Right ventricle myocardium inferior (tissue), 1 donor: ENCODE results near the gene ELMO2. TPM values are rescaled to one million over a fixed set of nuclear protein-coding genes. Genes with fewer than 3 reads are reported as not detected.

Experiments used
- ATAC-seq: fragments of 200-7000 bp; cut with Tn5 transposase; one replicate; pipeline ENCODE4 v1.9.1; 2020; ENCODE audit warnings: mild to moderate bottlenecking, moderate library complexity
- DNase-seq: peaks from one replicate; pipeline ENCODE4 v3.0.0; 2021; ENCODE audit errors: missing footprints
- intact Hi-C: fragments of 100-400 bp; cut with DNase I; formaldehyde crosslinking; loops from one replicate; pipeline ENCODE4 v1.11.0; 2022
- long read RNA-seq: library from polyadenylated mRNA; unstranded; transcript quantifications from one replicate; pipeline ENCODE4 v2.0.0, GENCODE V29; 2021
- total RNA-seq: library from RNA; stranded (reverse); fragmentation: NEBNext Ultra II Directional; extraction: Animal tissue kit (Norgen Biotek cat#: 25700); gene quantifications from one replicate; pipeline ENCODE4 v1.2.1, GENCODE V29; 2021
- donor health status: DM: no; HTN: yes; CAD: no; lungs with severe emphysema.

ELMO2 gene
- 38.7 TPM for total RNA-seq
- long read RNA-seq, transcript ELMO2-201 (22 exons, 3,669 nt): major isoform, 14 of 31 reads
- long read RNA-seq, partial matches to known transcripts: 0 of 31 reads
- long read RNA-seq, other reads (novel, unspliced or antisense): 16 of 31 reads

- DNase-seq (peak; percentile 99), ATAC-seq (peak; percentile 95)
- intact Hi-C loops: loop anchor here (1.0 kb wide), 1 partner anchor 42 kb away; no protein-coding TSS in a partner anchor
Observed at GRCh38 chr20:46406200-46406985, at the start of gene ELMO2. Gene ELMO2 (minus strand): TSS chr20:46406615. CDS start chr20:46394482, 12,133 bp downstream.

- no peak for DNase-seq
- no peak for ATAC-seq
Observed at GRCh38 chr20:46455729-46456128, 49.3 kb upstream of the ELMO2 start.

GRCh38 chr20:46446851-46447250, 40.4 kb upstream of the ELMO2 start:
- intact Hi-C loops: no loop called here
- ATAC-seq: no peak

More at GRCh38 chr20:46455729-46456128, 49.3 kb upstream of the ELMO2 start:
- intact Hi-C loops: no loop called here

GRCh38 chr20:46439837-46440236, 33.4 kb upstream of the ELMO2 start:
- DNase-seq: no peak
- intact Hi-C loops: no loop called here
- ATAC-seq: no peak

More at GRCh38 chr20:46446851-46447250, 40.4 kb upstream of the ELMO2 start:
- no peak for DNase-seq

- no peak for ATAC-seq
- DNase-seq: no peak
- intact Hi-C loops: no loop called here
Observed at GRCh38 chr20:46438156-46438750, 31.8 kb upstream of the ELMO2 start.

- ATAC-seq: no peak
- no peak for DNase-seq
- intact Hi-C loops: no loop called here
Observed at GRCh38 chr20:46435146-46435545, 28.7 kb upstream of the ELMO2 start.

- no peak for ATAC-seq
- no peak for DNase-seq
- intact Hi-C loops: no loop called here
Observed at GRCh38 chr20:46434597-46434996, 28.2 kb upstream of the ELMO2 start.

- intact Hi-C loops: no loop called here
- DNase-seq (no peak), ATAC-seq (no peak)
Observed at GRCh38 chr20:46433051-46433450, 26.6 kb upstream of the ELMO2 start.

- no peak for DNase-seq
- ATAC-seq: no peak
- intact Hi-C loops: no loop called here
Observed at GRCh38 chr20:46430921-46431712, 24.7 kb upstream of the ELMO2 start.

- intact Hi-C loops: no loop called here
- ATAC-seq (no peak), DNase-seq (no peak)
Observed at GRCh38 chr20:46427384-46427783, 21.0 kb upstream of the ELMO2 start.

- DNase-seq (no peak), ATAC-seq (no peak)
- intact Hi-C loops: no loop called here
Observed at GRCh38 chr20:46423882-46424482, 17.6 kb upstream of the ELMO2 start.

GRCh38 chr20:46423342-46423741, 16.9 kb upstream of the ELMO2 start:
- DNase-seq (no peak), ATAC-seq (no peak)
- intact Hi-C loops: no loop called here

- intact Hi-C loops: no loop called here
- ATAC-seq: no peak
Observed at GRCh38 chr20:46420878-46421277, 14.5 kb upstream of the ELMO2 start.

GRCh38 chr20:46419882-46420281, 13.5 kb upstream of the ELMO2 start:
- intact Hi-C loops: no loop called here
- no peak for DNase-seq
- no peak for ATAC-seq

More at GRCh38 chr20:46420878-46421277, 14.5 kb upstream of the ELMO2 start:
- no peak for DNase-seq

- ATAC-seq: no peak
- DNase-seq: no peak
- intact Hi-C loops: no loop called here
Observed at GRCh38 chr20:46416839-46417238, 10.4 kb upstream of the ELMO2 start.

GRCh38 chr20:46416421-46416820, 10.0 kb upstream of the ELMO2 start:
- intact Hi-C loops: no loop called here

GRCh38 chr20:46415773-46416172, 9.4 kb upstream of the ELMO2 start:
- DNase-seq: no peak
- no peak for ATAC-seq
- intact Hi-C loops: no loop called here

More at GRCh38 chr20:46416421-46416820, 10.0 kb upstream of the ELMO2 start:
- no peak for DNase-seq
- no peak for ATAC-seq

GRCh38 chr20:46414608-46415007, 8.2 kb upstream of the ELMO2 start:
- intact Hi-C loops: no loop called here
- ATAC-seq: no peak
- DNase-seq: no peak

- ATAC-seq (no peak), DNase-seq (no peak)
- intact Hi-C loops: no loop called here
Observed at GRCh38 chr20:46411637-46412036, 5.2 kb upstream of the ELMO2 start.
